GM19351 (cell line): ENCODE data around the gene BNIP2.
"Not testable (repeated sequence)": the region's sequence is repeated elsewhere in the genome, so short reads cannot be mapped to it uniquely, and the experiment has no call there.

Experiments
- ATAC-seq: cut with Tn5 transposase; IDR thresholded peaks from one replicate; pipeline ENCODE4 v1.9.1; 2021; ENCODE audit warnings: mild to moderate bottlenecking, moderate library complexity; ENCODE audit not compliant: unreplicated experiment

Gene BNIP2

GRCh38 chr15:59688423-59688781 is 718 bp downstream of the BNIP2 start:
- no peak for ATAC-seq

DNA sequence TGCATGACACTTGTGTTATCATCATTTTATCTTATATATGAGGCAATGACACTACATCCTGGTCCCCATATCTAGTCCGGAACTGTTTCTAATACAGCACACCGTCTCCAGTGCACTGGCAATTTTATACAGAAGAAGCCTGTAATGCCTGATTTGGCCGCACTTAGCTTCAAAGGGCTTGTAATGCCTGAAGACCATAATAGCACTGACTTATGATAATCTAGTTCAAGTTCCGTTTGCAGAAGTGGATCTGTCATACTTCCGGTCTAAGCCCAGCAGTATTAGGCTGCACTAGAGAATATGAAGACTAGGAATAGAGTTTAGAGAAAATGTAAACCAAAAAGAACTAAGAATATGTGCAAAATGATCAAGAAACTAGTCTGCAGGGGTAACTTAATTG is 1.3 kb downstream of the BNIP2 start:
- peak; percentile 37 for ATAC-seq

- ATAC-seq: no peak
Observed at GRCh38 chr15:59686389-59686788, 2.7 kb downstream of the BNIP2 start.

GRCh38 chr15:59685737-59686297 is 3.3 kb downstream of the BNIP2 start:
- ATAC-seq: no peak

DNA sequence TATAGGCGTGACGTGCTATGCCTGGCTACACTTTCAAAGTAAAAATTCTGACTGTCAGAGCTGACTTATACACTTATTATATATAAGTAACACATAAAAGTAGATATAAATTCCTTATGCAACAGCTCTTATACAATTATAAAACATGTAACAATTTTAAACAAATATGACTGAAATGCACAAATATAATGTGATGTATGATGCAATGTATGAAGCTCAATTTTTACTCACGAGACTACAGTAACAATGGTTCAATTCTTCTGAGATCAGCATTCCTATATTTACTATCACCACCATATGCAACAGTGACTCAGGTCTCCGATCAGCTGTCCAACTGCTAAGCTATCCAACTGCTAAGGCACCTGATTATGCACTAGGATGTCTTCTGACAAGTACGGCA is 8.2 kb downstream of the BNIP2 start:
- ATAC-seq: no peak

DNA sequence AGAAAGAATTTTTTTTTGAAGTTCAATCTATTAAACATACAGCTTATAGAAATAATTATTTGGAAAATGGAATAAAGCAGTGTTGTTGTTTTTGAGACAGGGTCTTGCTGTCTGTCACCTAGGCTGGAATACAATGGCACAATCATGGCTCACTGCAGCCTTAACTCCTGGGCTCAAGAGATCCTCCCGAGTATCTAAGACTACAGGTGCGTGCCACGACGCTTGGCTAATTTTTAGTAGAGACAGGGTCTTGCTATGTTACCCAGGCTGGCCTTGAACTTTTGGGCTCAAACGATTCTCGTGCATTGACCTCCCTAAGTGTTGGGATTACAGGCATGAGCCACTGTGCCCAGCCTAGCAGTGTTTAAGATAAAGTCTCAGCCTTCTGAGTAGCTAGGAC is 8.8 kb downstream of the BNIP2 start:
- ATAC-seq: no peak

DNA sequence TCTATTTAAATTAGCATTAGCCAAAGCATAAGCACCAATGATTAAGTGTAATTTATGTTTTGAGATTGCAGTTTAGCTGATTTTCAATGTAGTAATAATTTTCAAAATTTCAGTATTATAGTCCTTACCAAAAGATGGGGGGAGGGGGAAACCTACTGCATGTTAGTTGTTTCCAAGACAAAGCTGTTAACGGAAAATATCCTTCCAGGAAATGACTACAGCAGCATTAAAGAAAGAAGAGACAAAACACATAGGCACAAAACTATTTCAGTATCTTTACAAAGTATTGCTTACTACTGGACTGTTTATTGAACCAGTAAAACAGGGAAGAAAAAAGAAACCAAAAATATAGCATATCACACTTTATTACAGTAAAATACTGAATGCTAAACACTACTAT is 10.5 kb downstream of the BNIP2 start:
- ATAC-seq: no peak

DNA sequence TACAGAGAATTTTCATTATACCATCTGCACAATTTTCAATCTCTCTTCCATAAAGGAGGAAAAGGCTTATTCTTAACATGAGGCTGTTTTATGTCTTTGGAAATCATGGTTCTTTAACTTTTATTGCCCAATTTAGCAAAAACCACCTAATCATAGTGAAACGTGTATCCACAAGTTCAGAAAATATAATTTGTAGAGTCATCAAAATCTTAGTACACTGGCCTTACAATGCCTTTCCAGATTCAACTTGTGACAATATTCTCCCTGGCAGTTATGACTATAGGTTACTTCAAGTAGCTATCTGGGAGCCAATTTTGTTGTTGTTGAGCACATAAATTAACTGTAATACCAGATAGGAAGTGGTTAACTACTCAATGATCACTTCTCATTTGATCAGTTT is 10.9 kb downstream of the BNIP2 start:
- no peak for ATAC-seq

- ATAC-seq: no peak
Observed at GRCh38 chr15:59676565-59676964, 12.6 kb downstream of the BNIP2 start.

- ATAC-seq: no peak
Observed at GRCh38 chr15:59674361-59674877, 14.7 kb downstream of the BNIP2 start.

GRCh38 chr15:59668556-59668955 is 20.6 kb downstream of the BNIP2 start:
- ATAC-seq: no peak

- ATAC-seq: no peak
Observed at GRCh38 chr15:59662260-59662659, 26.9 kb downstream of the BNIP2 start.

- no peak for ATAC-seq
Observed at GRCh38 chr15:59659366-59659765, 29.8 kb downstream of the BNIP2 start.

- ATAC-seq: no peak
Observed at GRCh38 chr15:59657635-59658125, 31.4 kb downstream of the BNIP2 start.

DNA sequence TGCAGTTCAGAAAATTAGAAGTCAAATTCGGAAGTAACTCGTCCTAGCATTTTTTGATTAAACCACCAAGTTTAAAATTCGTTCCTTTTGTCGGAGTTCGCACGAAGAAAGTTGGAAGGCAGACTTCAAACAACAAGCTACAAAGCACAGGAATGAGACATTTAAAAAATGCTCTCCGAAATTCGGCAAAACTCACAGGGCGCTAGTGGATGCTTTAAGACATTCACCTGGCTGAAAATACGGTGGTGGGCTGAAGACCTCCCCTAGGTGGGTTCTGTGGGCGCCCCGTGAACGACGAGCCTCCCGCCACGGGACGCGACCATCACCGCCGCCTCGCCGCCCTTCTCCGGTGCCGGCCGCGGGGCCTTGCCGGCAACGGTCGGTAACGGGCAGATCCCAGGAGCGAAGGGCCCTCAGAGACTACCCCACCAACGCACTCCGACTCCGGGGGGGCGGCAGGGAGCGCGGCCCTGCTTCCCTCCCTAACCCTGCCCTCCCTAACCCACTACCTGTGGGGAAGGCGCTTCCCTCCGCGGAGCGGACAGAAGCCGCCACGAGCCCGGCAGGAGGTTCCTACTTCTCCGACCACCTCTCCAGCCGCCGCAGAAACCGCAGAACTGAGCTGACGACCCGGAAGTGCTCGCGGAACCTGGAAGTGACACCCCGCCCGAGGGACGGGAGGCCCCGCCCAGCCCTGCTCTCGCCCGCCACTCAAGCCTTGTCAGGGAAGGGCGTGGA is 32.1 kb downstream of the BNIP2 start, which contains the start of gene GTF2A2:
TSS of gene GTF2A2 (minus strand) at position 619 of the 738 bp plus-strand sequence. CDS start 5,238 bp downstream, outside the sequence.
- ATAC-seq: peak; percentile 100

DNA sequence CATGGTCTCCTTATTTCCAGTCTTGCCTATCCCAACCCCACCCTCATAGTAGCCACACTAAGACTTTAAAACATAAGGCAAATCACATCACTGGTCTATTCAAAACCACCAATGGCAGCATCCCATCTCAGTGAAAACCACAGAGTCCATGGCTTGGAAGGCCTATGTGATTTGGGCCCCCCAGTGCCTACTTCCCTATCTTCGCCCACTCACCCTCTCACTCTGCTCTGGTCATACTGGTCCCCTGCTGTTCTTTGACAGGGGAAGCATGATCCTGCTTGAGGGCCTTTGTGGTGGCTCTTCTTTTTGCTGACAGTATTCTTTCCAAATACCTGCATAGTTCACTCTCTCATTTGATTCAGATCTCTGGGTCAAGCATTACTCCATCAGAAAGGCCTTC is 35.1 kb downstream of the BNIP2 start:
- ATAC-seq: no peak

GRCh38 chr15:59649603-59650002 is 39.5 kb downstream of the BNIP2 start:
- no peak for ATAC-seq

GRCh38 chr15:59647085-59647484 is 42.0 kb downstream of the BNIP2 start:
- no peak for ATAC-seq

- no peak for ATAC-seq
Observed at GRCh38 chr15:59646277-59646676, 42.8 kb downstream of the BNIP2 start.

DNA sequence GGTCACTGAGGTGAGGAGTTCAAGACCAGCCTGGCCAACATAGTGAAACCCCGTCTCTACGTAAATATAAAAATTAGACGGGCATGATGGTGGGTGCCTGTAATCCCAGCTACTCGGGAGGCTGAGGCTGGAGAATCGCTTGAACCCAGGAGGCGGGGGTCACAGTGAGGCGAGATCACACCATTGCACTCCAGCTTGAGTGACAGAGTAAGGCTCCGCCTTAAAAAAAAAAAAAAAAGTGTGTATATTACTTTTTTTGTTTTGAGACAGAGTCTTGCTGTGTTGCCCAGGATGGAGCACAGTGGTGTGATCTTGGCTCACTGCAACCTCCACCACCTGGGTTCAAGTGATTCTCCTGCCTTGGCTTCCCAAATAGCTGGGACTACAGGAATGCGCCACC is 43.3 kb downstream of the BNIP2 start:
- ATAC-seq: not testable (repeated sequence)

- no peak for ATAC-seq
Observed at GRCh38 chr15:59644756-59645155, 44.4 kb downstream of the BNIP2 start.

DNA sequence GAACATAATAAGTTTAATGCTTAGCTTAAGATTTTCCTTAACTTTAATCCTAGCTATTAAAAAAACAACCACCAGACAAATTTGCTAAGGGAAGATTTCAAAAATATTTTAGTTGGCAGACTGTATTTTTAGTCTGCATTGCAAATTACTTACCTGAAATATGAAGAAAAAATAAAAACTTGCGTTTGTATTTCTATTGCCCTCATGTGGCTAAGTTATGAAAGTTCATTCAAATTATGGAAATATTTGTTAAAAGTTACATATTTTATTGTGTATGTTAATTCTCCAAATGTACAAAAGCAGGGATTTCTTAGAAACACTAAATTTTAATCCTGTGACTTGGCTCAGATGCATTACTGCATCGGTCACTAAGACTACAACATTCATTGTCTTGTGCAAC is 46.8 kb downstream of the BNIP2 start:
- no peak for ATAC-seq
